A549 (cell line): ENCODE measurements around the gene CUX1. TPM values are rescaled to one million over a fixed set of nuclear protein-coding genes. Genes with fewer than 3 reads are reported as not detected.

Source experiments
- ATAC-seq, 2 experiments: fragments of 200-7000 bp in 1 of 2; fragments of >200 bp in 1 of 2; cut with Nextera tagmentation in 1 of 2; cut with Tn5 transposase in 1 of 2; 3 replicates each; pipeline versions ENCODE4 v1.8.0 to v1.9.1; 2018 to 2020; ENCODE audit warnings: mild to moderate bottlenecking in 1 of 2, moderate library complexity in 1 of 2
- CTCF ChIA-PET: fragments of 300-600 bp; sonication (Branson Sonifier 250); formaldehyde crosslinking; extraction: SDS; loops from one replicate; lab custom pipeline; 2021; ENCODE audit warnings: antibody characterized with exemption, inconsistent platforms; lab: Yijun Ruan, JAX
- POLR2A ChIA-PET: fragments of 350-600 bp; formaldehyde crosslinking; extraction: SDS; loops from one replicate; lab custom pipeline; 2021; ENCODE audit warnings: antibody characterized with exemption, inconsistent platforms; lab: Yijun Ruan, JAX
- DNase-seq, 2 experiments: peaks; one replicate each; pipeline versions ENCODE4 v3.0.0 to v3.0.0-alpha.2; 2011 to 2016; ENCODE audit warnings: low read depth in 1 of 2, low spot score in 1 of 2
- FAIRE-seq: peaks from 2 replicates; lab custom pipeline; 2011; peaks lifted over from hg19 to GRCh38; lab: Jason Lieb, UNC
- H3K27ac ChIP-seq, 2 experiments: fragments of >200 bp; sonication (Bioruptor Twin); formaldehyde crosslinking; 3 replicates each; pipeline ENCODE4 v1.5.1; 2016 to 2017
- H3K4me1 ChIP-seq: fragments of >200 bp; sonication (Bioruptor Twin); formaldehyde crosslinking; 3 replicates; pipeline ENCODE4 v1.6.1; 2016
- H3K4me2 ChIP-seq: fragments of >200 bp; sonication (Bioruptor Twin); formaldehyde crosslinking; 3 replicates; pipeline ENCODE4 v1.6.1; 2016
- H3K4me3 ChIP-seq: fragments of >200 bp; sonication (Bioruptor Twin); formaldehyde crosslinking; 3 replicates; pipeline ENCODE4 v1.5.1; 2016
- H3K9me3 ChIP-seq: fragments of >200 bp; sonication (Bioruptor Twin); formaldehyde crosslinking; 3 replicates; pipeline ENCODE4 v1.6.1; 2016
- BHLHE40 ChIP-seq: IDR thresholded peaks from 2 replicates; pipeline ENCODE4 v1.6.1; 2012; ENCODE audit warnings: low read depth, low read length, inconsistent platforms
- CBX2 ChIP-seq: fragments of 200-600 bp; sonication (generic); IDR thresholded peaks from 2 replicates; pipeline ENCODE4 v1.6.1; 2016; ENCODE audit warnings: low read depth, mild to moderate bottlenecking, borderline replicate concordance
- CBX8 ChIP-seq: fragments of 200-600 bp; sonication (generic); IDR thresholded peaks from 2 replicates; pipeline ENCODE4 v1.6.1; 2016
- CEBPB ChIP-seq, 2 experiments: fragments of >200 bp in 1 of 2; sonication (Bioruptor Twin) in 1 of 2; formaldehyde crosslinking in 1 of 2; IDR thresholded peaks; 2 replicates each; pipeline ENCODE4 v1.6.1; 2012 to 2016
- CHD2 ChIP-seq: fragments of 150-350 bp; IDR thresholded peaks from 2 replicates; pipeline ENCODE4 v1.6.1; 2014; ENCODE audit warnings: low read length; ENCODE audit not compliant: partially characterized antibody
- EHF ChIP-seq: fragments of 250-450 bp; sonication (Bioruptor Pico); IDR thresholded peaks from 2 replicates; pipeline ENCODE4 v1.5.0; 2020; ENCODE audit warnings: mild to moderate bottlenecking
- ELK1 ChIP-seq: fragments of 150-350 bp; IDR thresholded peaks from 2 replicates; pipeline ENCODE4 v1.6.1; 2014; ENCODE audit warnings: low read depth, mild to moderate bottlenecking, low read length
- EP300 ChIP-seq, 2 experiments: fragments of >200 bp; sonication (Bioruptor Twin); formaldehyde crosslinking; IDR thresholded peaks; 2 replicates in 1 of 2; 3 replicates in 1 of 2; pipeline ENCODE4 v1.6.1; 2016 to 2017
- ESRRA ChIP-seq: fragments of 150-350 bp; IDR thresholded peaks from 2 replicates; pipeline ENCODE4 v1.6.1; 2014; ENCODE audit warnings: mild to moderate bottlenecking, low read length, borderline replicate concordance
- FOXS1 ChIP-seq: fragments of 250-450 bp; sonication (Bioruptor Pico); IDR thresholded peaks from 2 replicates; pipeline ENCODE4 v1.5.0; 2020; ENCODE audit warnings: mild to moderate bottlenecking, moderate library complexity
- GATA3 ChIP-seq: IDR thresholded peaks from 2 replicates; pipeline ENCODE4 v1.6.1; 2012; ENCODE audit warnings: borderline replicate concordance
- HDAC2 ChIP-seq: fragments of 200-600 bp; sonication (generic); IDR thresholded peaks from 2 replicates; pipeline ENCODE4 v1.6.1; 2016
- HES2 ChIP-seq: fragments of >200 bp; sonication (Bioruptor Twin); formaldehyde crosslinking; IDR thresholded peaks from 2 replicates; pipeline ENCODE4 v1.6.1; 2016
- HOXB13 ChIP-seq: fragments of 250-450 bp; sonication (Bioruptor Pico); IDR thresholded peaks from 2 replicates; pipeline ENCODE4 v1.5.0; 2020; ENCODE audit warnings: low read depth, mild to moderate bottlenecking, moderate library complexity
- HOXB5 ChIP-seq: fragments of 250-450 bp; sonication (Bioruptor Pico); IDR thresholded peaks from 2 replicates; pipeline ENCODE4 v1.5.0; 2020; ENCODE audit warnings: mild to moderate bottlenecking, moderate library complexity
- JUNB ChIP-seq: fragments of >200 bp; sonication (Bioruptor Twin); formaldehyde crosslinking; IDR thresholded peaks from 2 replicates; pipeline ENCODE4 v1.6.1; 2016
- KDM1A ChIP-seq: fragments of 200-600 bp; sonication (generic); IDR thresholded peaks from 2 replicates; pipeline ENCODE4 v1.6.1; 2016; ENCODE audit warnings: low read depth, mild to moderate bottlenecking
- KDM5A ChIP-seq: fragments of 200-600 bp; sonication (generic); IDR thresholded peaks from 2 replicates; pipeline ENCODE4 v1.6.1; 2016; ENCODE audit warnings: antibody characterized with exemption, mild to moderate bottlenecking
- MAFK ChIP-seq: fragments of 450-650 bp; IDR thresholded peaks from 2 replicates; pipeline ENCODE4 v1.6.1; 2014; ENCODE audit not compliant: partially characterized antibody
- MAZ ChIP-seq: fragments of 150-350 bp; IDR thresholded peaks from 2 replicates; pipeline ENCODE4 v1.6.1; 2014; ENCODE audit warnings: antibody characterized with exemption, low read depth, low read length, borderline replicate concordance
- NPAS2 ChIP-seq: fragments of 250-450 bp; sonication (Bioruptor Pico); IDR thresholded peaks from 2 replicates; pipeline ENCODE4 v1.8.0; 2022; ENCODE audit warnings: mild to moderate bottlenecking, moderate library complexity, borderline replicate concordance
- PHF8 ChIP-seq: fragments of 200-600 bp; sonication (generic); IDR thresholded peaks from 2 replicates; pipeline ENCODE4 v1.6.1; 2016; ENCODE audit warnings: low read depth, mild to moderate bottlenecking, antibody characterized with exemption, moderate library complexity, borderline replicate concordance
- POLR2A ChIP-seq: IDR thresholded peaks from 2 replicates; pipeline ENCODE4 v1.6.1; 2012; ENCODE audit warnings: mild to moderate bottlenecking, low read length
- RAD21 ChIP-seq, 2 experiments: fragments of >200 bp in 1 of 2; sonication (Bioruptor Twin) in 1 of 2; formaldehyde crosslinking in 1 of 2; IDR thresholded peaks in 1 of 2; conservative IDR thresholded peaks in 1 of 2; 2 replicates in 1 of 2; 3 replicates in 1 of 2; pipeline ENCODE4 v1.6.1; 2012 to 2018; ENCODE audit warnings: inconsistent platforms in 1 of 2
- RFX5 ChIP-seq: fragments of 450-650 bp; IDR thresholded peaks from 2 replicates; pipeline ENCODE4 v1.7.1; 2014; ENCODE audit warnings: antibody characterized with exemption, mild to moderate bottlenecking, moderate library complexity
- SMC3 ChIP-seq: fragments of >200 bp; sonication (Bioruptor Twin); formaldehyde crosslinking; IDR thresholded peaks from 3 replicates; pipeline ENCODE4 v1.6.1; 2018; ENCODE audit warnings: inconsistent platforms
- TFCP2L1 ChIP-seq: fragments of 250-450 bp; sonication (Bioruptor Pico); IDR thresholded peaks from 2 replicates; pipeline ENCODE4 v1.5.0; 2021; ENCODE audit warnings: mild to moderate bottlenecking
- TP53 ChIP-seq: fragments of 250-450 bp; sonication (Bioruptor Pico); IDR thresholded peaks from 2 replicates; pipeline ENCODE4 v1.5.0; 2021; ENCODE audit warnings: mild to moderate bottlenecking, moderate library complexity
- USF2 ChIP-seq: fragments of 450-650 bp; IDR thresholded peaks from 2 replicates; pipeline ENCODE4 v1.6.1; 2014; ENCODE audit warnings: antibody characterized with exemption
- ZNF302 ChIP-seq: fragments of 250-450 bp; sonication (Bioruptor Pico); IDR thresholded peaks from 2 replicates; pipeline ENCODE4 v1.9.0; 2021; ENCODE audit warnings: inconsistent platforms, mild to moderate bottlenecking, moderate library complexity
- ZSCAN20 ChIP-seq: fragments of 250-450 bp; sonication (Bioruptor Pico); IDR thresholded peaks from 2 replicates; pipeline ENCODE4 v1.8.0; 2022; ENCODE audit warnings: mild to moderate bottlenecking, moderate library complexity
- WGBS: methylation state at CpG from one replicate; pipeline ENCODE4 v1.1.6; 2017; ENCODE audit errors: missing lambda C conversion rate; 5-methylcytosine and 5-hydroxymethylcytosine counted together
- polyA plus RNA-seq, 4 experiments: library from polyadenylated mRNA; depleted of rRNA in 3 of 4; stranded (reverse); fragments of >200 nt; fragmentation: RNase III in 1 of 4; extraction: RNeasy Plus Mini Kit Qiagen cat#74134 plus additional on column Dnase treatment in 1 of 4; gene quantifications; 2 replicates in 3 of 4; 3 replicates in 1 of 4; pipeline ENCODE4 v1.2.3, GENCODE V29; 2011 to 2017
- TF ChIP-seq, protein P1 (sequence below): IDR thresholded peaks from 2 replicates; pipeline ENCODE4 v1.6.1; 2012; ENCODE audit warnings: low read depth, borderline replicate concordance
- TF ChIP-seq, protein P2 (sequence below): fragments of 250-450 bp; sonication (Bioruptor Pico); IDR thresholded peaks from 2 replicates; pipeline ENCODE4 v1.5.0; 2021; ENCODE audit warnings: mild to moderate bottlenecking, moderate library complexity, borderline replicate concordance
- TF ChIP-seq, protein P3 (sequence below): fragments of >200 bp; sonication (Bioruptor Twin); formaldehyde crosslinking; IDR thresholded peaks from 3 replicates; pipeline ENCODE4 v1.5.1; 2016

The CUX1 gene
- polyA plus RNA-seq, 2 of the 4 experiments (the other 2 are of a cell fraction), result 32.7 to 33.4 TPM

GRCh38 chr7:101882595-101883564 is 65.5 kb downstream of the CUX1 start:
- ChIA-PET POLR2A (interaction anchor here (0.6 to 2.4 kb wide), 12 partner anchors 10 to 364 kb away, joined by 3 to 20 read pairs (median 5); no protein-coding TSS in a partner anchor), CTCF (interaction anchor here (0.7 to 2.2 kb wide), 10 partner anchors 10 to 354 kb away, joined by 3 to 10 read pairs (median 4); no protein-coding TSS in a partner anchor)
- no peaks in the 10 kb centered on the region for H3K9me3 ChIP-seq
- H3K27ac ChIP-seq, result peak overlapping the region; percentile 96
- peak; percentile 96 to 100 for DNase-seq
- H3K4me3 ChIP-seq, result 0 out of 3 replicates have a peak overlapping the region, but pooled peaks have one; percentile 4
- peak overlapping the region; percentile 79 for H3K4me2 ChIP-seq
- peaks cover 89% of the 10 kb centered on the region for H3K4me1 ChIP-seq
- peak; percentile 97 for FAIRE-seq
- peak; percentile 92 to 94 for ATAC-seq
- WGBS, result 1% methylated on average over 18 of the region's 18 CpGs
- TF ChIP-seq TP53 (CRISPR knock-in tag) (no peak), KDM1A (no peak), HDAC2 (no peak), ELK1 (no peak), ZSCAN20 (CRISPR knock-in tag) (peak; percentile 90), NPAS2 (CRISPR knock-in tag) (peak; percentile 58; the same call in 1 of the 2 replicates), CBX2 (no peak), GATA3 (peak; percentile 98), EHF (CRISPR knock-in tag) (peak; percentile 92), ESRRA (peak; percentile 64; the same call in 1 of the 2 replicates), HES2 (peak; percentile 97), RFX5 (no peak), TFCP2L1 (CRISPR knock-in tag) (no peak), PHF8 (no peak), RAD21 (conservative IDR thresholded peaks at IDR 0.05 in 1 of 2, IDR thresholded peaks at IDR 0.05 in 1 of 2) (peak in 1 of 2 experiments; percentile 40; a peak in 4 of 5 replicates), MAFK (peak; percentile 81), EP300 (IDR thresholded peaks at IDR 0.05) (peak; percentile 99 to 100), CHD2 (no peak), FOXS1 (CRISPR knock-in tag) (peak; percentile 77; the same call in 1 of the 2 replicates), SMC3 (peak; percentile 24; the same call in 2 of the 3 replicates), HOXB5 (peak; percentile 98), CEBPB (IDR thresholded peaks at IDR 0.05) (peak; percentile 95 to 96), CBX8 (no peak), HOXB13 (CRISPR knock-in tag) (peak; percentile 88), POLR2A (no peak), KDM5A (no peak), MAZ (no peak), BHLHE40 (no peak), USF2 (peak; percentile 54), JUNB (peak; percentile 99), ZNF302 (CRISPR knock-in tag) (0 out of 2 replicates have a peak, but pooled peaks have one; percentile 59)
- TF ChIP-seq, protein P1, sequence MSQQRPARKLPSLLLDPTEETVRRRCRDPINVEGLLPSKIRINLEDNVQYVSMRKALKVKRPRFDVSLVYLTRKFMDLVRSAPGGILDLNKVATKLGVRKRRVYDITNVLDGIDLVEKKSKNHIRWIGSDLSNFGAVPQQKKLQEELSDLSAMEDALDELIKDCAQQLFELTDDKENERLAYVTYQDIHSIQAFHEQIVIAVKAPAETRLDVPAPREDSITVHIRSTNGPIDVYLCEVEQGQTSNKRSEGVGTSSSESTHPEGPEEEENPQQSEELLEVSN, result no peak
- TF ChIP-seq, protein P2, sequence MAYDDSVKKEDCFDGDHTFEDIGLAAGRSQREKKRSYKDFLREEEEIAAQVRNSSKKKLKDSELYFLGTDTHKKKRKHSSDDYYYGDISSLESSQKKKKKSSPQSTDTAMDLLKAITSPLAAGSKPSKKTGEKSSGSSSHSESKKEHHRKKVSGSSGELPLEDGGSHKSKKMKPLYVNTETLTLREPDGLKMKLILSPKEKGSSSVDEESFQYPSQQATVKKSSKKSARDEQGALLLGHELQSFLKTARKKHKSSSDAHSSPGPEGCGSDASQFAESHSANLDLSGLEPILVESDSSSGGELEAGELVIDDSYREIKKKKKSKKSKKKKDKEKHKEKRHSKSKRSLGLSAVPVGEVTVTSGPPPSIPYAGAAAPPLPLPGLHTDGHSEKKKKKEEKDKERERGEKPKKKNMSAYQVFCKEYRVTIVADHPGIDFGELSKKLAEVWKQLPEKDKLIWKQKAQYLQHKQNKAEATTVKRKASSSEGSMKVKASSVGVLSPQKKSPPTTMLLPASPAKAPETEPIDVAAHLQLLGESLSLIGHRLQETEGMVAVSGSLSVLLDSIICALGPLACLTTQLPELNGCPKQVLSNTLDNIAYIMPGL, result no peak; the same call in 1 of the 2 replicates
- TF ChIP-seq, protein P3, sequence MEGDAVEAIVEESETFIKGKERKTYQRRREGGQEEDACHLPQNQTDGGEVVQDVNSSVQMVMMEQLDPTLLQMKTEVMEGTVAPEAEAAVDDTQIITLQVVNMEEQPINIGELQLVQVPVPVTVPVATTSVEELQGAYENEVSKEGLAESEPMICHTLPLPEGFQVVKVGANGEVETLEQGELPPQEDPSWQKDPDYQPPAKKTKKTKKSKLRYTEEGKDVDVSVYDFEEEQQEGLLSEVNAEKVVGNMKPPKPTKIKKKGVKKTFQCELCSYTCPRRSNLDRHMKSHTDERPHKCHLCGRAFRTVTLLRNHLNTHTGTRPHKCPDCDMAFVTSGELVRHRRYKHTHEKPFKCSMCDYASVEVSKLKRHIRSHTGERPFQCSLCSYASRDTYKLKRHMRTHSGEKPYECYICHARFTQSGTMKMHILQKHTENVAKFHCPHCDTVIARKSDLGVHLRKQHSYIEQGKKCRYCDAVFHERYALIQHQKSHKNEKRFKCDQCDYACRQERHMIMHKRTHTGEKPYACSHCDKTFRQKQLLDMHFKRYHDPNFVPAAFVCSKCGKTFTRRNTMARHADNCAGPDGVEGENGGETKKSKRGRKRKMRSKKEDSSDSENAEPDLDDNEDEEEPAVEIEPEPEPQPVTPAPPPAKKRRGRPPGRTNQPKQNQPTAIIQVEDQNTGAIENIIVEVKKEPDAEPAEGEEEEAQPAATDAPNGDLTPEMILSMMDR, result peak; percentile 19; the same call in 2 of the 3 replicates
